Measurements from ENCODE around the gene WT1.
"Not testable (repeated sequence)": the region's sequence is repeated elsewhere in the genome, so short reads cannot be mapped to it uniquely, and the experiment has no call there.

WT1 gene

DNA sequence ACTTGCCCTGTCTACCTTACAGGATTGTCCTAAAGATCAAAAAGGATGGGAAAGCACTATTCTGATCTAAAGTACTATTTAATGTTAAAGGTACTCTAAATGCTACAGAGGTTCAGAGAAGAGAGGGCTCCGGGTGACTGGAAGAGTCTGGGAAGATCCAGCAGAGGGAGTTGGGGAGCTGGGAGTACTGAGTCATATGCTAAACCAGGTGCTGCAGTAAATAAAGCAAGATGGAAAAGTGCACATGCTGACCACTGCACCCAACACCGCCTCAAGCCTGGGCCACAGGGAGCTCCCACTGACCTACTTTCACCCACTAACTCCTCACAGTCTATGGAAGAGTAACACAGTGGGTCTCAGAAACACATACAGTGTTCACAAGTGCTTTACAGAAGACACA is 49.3 kb downstream of the WT1 start:
- DNase-seq, result no peak

DNA sequence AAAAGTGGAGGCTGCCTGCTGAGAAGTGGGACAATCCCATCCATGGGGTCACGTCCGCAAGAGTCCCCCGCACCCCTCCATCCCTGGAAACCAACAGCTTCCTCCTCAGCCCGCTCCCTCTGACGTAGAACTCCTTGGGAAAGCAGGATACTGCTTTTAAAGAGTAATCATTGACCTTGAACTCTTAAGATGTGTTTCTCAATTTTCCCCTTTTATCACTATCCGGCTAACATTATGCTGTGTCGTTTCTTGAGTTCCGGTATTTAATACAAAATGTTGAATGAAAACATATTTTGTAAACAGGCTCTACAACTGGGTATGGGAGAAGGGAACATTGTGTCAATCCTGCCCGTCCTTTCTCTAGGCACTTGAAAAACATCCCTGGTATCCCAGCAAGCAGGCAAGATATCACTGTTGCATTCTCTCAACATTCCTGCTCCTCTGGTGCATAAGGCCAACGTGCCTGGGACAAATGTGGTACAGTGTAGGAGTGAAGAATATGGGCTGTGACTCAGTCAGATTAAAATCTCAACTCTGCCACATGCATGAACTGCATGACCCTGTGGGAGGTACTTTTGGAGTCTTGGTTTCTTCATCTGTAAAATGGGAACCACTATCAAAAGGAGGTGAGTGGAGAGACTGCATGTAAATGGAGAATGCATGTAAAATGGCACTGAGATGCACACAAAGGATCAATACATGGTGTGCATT is 52.8 kb downstream of the WT1 start:
- no peak for DNase-seq

DNA sequence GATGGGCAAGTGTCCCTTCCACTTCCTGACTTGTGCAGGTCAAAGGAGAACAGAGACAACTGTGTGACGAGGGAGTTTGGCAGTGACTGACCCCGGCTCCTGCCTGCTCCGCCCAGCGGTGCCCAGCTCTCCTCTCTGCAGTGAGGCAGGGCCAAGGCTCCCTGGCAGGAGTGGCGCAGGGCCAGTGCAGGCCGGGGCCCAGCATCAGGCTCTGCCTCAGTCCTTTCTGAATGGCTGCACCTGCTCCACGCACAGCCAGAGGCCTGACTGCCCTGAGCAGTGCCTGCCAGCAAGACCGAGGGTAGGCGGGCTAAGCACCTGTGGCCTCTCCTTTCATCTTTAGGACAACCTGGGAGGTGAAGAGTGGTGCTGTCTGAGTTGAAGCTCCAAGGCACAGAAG is 54.2 kb downstream of the WT1 start:
- DNase-seq, result no peak

DNA sequence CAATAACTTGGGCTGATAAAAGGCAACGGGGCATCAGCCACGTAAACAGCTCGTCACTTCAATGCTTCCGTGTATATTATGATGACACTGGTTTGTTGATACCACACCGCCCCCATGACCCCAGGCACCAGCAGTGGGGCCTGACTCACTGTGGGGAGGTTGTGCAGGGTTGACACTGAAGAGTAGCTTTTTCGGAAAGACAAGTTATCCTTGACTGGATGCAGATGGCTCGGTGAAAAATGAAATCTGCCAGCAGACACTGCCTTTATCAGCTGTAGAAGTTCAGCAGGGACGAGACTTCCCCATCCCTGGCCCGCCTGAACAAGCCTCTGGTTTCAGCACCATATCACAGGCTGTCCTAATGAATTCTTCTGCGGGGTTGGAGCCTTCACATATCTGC is 55.6 kb downstream of the WT1 start:
- no peak for DNase-seq

DNA sequence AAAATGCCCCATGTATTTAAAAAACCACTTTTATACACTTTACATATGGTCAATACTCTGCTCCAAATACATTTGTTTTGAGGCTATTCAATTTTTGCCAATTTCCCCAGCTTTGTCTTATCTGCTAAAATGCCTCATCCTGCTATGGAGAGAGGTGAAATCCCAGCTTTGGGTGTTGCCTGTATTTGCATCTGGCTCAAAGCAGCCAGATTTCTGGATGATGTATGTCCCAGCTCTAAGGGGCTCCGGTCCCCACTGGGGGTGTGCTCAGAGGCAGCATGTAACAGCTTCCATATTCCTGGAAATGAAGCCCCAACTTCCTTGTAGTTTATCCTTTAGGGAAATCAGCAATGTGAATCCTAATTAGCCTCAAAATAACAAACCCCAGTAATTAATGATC is 59.5 kb downstream of the WT1 start:
- DNase-seq, result no peak

DNA sequence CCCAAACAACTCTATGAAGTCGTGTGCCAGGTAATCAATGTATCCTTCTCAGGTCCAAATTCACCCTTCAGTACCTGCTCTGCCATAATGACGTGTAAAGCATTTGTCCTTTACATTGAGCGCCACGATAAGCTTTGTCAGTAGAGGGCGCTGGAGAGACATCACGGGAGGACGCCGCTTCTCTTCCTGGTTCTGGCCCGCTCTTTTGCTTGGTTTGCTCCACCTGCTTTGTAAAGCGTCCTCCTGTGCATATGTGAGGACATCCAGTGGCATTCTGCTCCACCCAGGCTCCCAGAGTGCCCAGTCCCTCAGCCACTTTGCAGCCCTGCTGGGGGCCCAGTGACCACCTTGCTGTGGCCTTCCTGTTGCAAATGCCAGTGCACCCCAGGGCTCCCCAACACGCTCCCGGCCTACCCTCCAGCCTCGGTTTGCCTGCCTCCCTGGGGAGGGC is 61.1 kb downstream of the WT1 start:
- no peak for DNase-seq

DNA sequence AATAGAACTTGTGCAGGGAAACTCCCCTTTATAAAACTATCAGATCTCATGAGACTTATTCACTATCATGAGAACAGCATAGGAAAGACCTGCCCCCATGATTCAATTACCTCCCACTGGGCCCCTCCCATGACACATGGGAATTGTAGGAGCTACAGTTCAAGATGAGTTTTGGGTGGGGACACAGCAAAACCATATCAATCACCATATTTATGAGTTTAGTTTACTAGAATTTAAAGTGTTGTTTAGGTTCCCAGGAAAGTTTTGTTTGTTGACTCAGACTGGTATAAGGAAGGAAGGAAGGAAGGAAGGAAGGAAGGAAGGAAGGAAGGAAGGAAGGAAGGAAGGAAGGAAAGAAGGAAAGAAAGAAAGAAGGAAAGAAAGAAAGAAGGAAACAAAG is 65.4 kb downstream of the WT1 start:
- not testable (repeated sequence) for DNase-seq

DNA sequence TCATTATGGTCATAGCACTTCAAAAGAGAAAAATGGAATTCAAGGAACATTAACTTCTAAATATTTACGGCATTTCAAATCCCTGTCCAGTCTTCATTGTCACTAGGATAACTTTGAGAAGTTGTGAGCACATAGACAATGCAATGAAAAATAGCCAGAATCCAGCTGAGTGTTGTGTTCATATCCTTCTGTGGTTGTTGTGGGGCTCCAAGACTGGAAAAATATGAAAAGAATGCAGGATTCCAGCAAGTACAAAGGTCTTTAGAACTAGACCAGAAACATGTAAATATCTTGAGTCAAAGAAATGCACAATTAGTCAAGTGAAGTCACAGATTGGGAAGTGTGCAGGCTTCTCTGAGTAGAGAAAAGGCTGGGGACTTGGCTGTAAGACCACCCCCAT is 68.7 kb downstream of the WT1 start:
- no peak for DNase-seq

DNA sequence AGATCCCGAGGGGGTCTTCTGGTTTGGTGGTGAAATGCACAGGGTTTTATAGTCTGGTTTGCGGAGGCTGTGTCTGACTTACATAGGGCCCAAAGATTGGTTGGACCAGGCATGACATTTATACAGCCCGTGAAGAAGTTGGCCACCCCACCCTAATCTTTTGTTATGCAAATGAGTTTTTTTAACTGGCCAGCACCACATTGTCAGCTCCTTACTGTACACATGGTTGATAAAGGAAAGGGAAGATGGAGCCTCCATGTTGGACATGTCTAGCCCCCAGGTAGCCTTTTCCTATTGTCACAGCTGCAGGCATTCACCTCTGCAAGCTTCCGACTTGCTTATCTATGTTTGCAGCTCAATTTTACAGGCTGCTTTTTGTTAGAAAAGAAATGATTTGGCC is 70.1 kb downstream of the WT1 start:
- no peak for DNase-seq

DNA sequence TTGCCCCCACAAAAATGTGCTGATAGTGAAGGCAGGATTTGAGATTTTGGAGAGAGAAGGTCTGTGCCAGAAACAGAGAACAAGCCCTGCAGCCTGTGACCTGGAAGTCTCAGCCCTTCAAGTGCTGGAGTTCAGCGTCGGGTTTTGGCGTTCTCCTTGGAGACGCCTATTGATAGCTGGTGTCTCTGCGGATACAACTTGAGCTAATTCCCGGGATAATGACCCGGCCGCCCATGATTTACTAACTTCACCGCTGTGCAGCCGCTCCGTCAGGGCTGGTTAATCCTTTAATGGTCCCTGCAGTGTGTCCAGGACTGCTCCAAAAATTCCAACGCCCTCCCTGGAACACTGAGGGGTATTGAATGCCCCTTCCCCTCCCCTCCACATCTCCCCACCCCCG is 76.6 kb downstream of the WT1 start:
- no peak for DNase-seq

DNA sequence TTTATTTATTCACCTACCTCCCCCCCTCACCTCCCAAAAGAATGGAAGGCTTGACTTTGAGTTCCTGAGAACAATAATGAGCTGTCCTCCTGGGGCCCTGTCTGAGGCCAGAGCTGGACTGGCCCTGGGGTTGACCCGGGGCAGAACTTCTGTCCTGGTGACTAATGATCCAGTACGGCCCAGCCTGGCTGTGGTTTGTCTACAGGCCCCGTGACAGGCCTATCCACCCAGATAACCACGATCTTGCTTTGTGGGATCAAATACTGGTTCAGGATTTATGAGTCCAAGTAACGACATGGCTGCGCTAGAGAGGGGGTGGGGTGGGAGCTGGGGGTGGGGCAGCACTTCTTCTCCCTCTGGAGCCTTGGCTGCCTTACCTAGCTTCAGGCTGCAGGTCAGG is 81.5 kb downstream of the WT1 start:
- no peak for DNase-seq

DNA sequence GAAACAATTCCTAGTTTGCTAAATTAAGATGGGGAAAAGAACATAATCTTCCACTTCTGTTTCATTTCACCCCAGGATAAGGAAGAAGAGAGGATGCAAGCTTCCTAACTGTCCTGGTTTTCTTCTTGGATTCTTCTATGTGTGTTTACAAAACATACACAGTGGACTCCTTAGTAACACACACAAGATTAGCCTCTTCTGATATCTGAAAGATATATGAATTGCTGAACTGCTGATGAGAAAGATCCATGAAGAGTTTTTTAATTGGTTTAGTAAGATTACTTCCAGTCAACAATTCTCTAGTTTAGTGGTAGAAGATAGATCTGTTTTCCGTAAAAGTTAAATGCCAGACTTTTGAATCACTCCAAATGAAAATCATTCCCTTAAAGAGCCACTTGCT is 86.8 kb downstream of the WT1 start:
- no peak for DNase-seq

DNA sequence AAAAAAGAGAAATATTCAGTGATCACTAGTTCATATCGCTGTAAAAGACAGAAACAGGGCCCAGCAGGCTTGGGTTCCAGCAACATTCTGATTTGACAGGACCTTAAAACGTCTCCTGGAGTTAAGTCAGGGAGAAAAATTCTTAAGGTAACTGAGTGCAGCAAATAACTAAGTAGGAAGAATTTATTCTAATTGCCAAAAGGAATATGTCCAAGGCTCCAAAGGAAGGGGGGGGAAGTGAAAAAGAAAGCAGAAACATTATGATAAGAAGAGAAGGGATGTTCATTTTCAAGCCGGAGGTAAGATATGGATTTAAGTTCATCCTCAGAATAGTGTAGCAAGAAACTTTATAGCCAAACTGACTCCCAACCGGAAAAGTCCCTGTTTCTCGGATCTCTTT is 90.4 kb downstream of the WT1 start:
- DNase-seq, result no peak

DNA sequence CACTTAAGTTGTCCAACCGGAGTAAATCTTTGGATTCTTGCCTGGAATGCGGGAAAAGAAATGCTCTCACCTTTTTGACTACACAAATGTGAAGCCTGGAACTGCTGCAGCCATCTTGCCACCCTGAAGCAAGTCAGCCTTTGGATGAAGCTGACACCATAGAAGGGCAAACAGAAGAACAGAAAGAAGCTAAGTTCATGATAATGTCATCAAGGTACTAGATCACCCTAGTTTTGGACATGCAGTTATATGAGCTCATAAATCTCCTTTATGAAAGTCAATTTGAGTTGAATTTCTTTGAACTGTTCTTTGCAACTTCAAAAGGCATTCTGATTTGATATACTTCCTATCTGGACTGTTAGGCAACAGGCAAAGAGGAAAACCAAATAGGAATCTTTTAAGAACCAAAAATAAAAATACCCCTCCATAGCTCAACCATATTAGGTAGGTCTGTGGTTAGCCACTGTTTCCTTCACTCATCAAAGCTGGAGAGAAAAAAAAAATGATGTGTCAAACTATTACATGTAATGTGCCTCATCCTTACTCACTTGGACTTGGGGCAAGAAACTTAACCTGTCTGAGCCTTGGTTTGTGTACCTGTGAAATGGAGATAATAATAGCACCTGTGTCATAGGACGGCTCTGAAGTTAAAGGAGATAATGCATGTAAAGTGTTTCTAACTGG is 91.9 kb downstream of the WT1 start:
- DNase-seq, result no peak

DNA sequence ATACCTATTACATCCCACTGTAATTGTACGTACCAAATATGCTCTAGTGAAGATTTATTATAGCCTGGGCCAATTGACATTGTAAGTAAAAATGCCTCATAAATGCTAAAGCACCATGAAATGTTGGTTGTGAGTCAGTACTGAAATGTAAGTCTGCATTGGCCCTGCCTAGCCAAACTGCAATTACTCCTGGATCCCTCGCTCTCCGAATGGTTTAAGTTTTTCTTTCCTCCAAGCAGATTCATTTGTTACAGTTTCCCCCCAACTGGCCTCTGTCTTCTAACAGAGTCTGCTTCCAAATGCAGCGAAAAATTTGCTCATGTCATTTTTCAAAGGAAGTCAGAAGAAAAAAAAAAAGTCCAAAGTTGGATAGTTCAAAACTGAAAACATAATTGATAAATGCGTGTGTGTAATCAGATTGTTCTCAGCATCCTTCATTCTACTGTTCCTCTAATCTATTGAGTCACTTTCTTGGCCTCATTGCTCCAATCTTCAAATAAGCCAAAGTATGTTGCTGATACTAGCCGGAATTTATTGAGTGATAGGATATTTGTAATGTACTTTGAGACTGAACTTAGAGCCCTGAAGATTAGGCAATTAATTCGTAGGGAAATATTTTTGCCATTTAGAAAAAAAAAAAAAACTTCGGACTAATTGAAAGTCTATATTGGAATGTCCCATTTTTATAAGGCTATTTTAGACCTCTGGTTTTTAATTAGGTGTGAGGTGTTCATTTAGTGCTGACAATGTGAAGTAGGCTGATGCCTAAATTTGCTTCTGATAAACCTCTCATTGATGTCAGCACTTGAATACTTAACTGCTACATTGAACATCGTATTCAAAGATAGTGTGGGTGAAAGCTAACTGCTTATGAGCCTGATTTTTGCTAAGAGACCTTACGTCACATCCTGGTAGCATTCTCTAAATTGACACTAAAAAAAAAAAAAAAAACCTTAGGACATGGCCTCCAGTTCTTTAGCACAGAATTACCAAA is 93.4 kb downstream of the WT1 start:
- no peak for DNase-seq

DNA sequence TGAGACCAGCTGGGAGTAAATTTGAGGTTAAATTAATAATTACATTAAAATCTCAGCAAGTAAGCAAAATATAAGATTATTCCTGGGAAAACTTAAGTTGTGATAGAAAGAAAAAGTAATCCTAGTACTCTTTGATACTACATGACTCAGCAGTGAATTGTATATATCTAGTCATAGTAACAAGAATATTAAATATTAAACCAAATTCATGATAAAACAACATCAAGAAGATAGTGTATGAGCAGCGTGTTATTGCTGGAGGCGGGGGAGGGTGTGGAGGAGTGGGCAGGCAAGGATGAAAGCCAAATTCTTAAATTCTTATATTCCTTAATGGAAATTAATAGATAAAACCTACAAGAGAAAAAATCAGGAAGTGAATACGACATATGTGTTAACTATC is 95.2 kb downstream of the WT1 start:
- DNase-seq, result no peak

Measured in SIG-M5 (cell line).